SK-N-SH (cell line): ENCODE measurements around the gene MCAM. TPM values are rescaled to one million over a fixed set of nuclear protein-coding genes. Genes with fewer than 3 reads are reported as not detected.

Experiments
- CTCF ChIA-PET: fragments of 300-600, 350-600 bp; formaldehyde crosslinking; extraction: SDS; loops from one replicate; lab custom pipeline; 2021; lab: Yijun Ruan, JAX
- POLR2A ChIA-PET: fragments of 350-600 bp; sonication (Branson Sonifier 250); formaldehyde crosslinking; extraction: SDS; loops from one replicate; lab custom pipeline; 2020; ENCODE audit warnings: antibody characterized with exemption, inconsistent platforms; lab: Yijun Ruan, JAX
- DNase-seq: peaks from one replicate; pipeline ENCODE4 v3.0.0; 2012
- H2AFZ ChIP-seq: fragments of 200-600 bp; sonication (generic); 2 replicates; pipeline ENCODE4 v1.8.1; 2016; ENCODE audit warnings: antibody characterized with exemption, mild to moderate bottlenecking, low read depth
- H3F3A ChIP-seq: fragments of 200-600 bp; sonication (generic); replicated peaks from 2 replicates; pipeline ENCODE3; 2016; ENCODE audit warnings: antibody characterized with exemption, mild to moderate bottlenecking; ENCODE audit not compliant: insufficient read depth
- H3K27ac ChIP-seq, 2 experiments: fragments of 200-500 bp in 1 of 2; fragments of 200-600 bp in 1 of 2; sonication (Bioruptor generic) in 1 of 2; sonication (generic), shearing (Covaris generic) in 1 of 2; 2 replicates each; pipeline versions ENCODE4 v1.5.1 to v1.6.1; 2014 to 2016; ENCODE audit warnings: low read depth in 2 of 2, inconsistent platforms in 1 of 2, low read length in 1 of 2, mild to moderate bottlenecking in 1 of 2, mixed read lengths in 1 of 2
- H3K27me3 ChIP-seq: fragments of 200-600 bp; sonication (generic), shearing (Covaris generic); 2 replicates; pipeline ENCODE4 v1.6.1; 2016; ENCODE audit warnings: mixed run types; ENCODE audit not compliant: insufficient read depth
- H3K36me3 ChIP-seq, 2 experiments: fragments of 200-500 bp in 1 of 2; fragments of 200-600 bp in 1 of 2; sonication (Bioruptor generic) in 1 of 2; sonication (generic) in 1 of 2; replicated peaks in 1 of 2; 2 replicates each; pipeline versions ENCODE3 to v1.5.1; 2014 to 2016; ENCODE audit warnings: low read length in 1 of 2, mild to moderate bottlenecking in 1 of 2; ENCODE audit not compliant: insufficient read depth in 2 of 2, control insufficient read depth in 1 of 2
- H3K4me1 ChIP-seq, 2 experiments: fragments of 200-500 bp in 1 of 2; fragments of 200-600 bp in 1 of 2; sonication (Bioruptor generic) in 1 of 2; sonication (generic), shearing (Covaris generic) in 1 of 2; 2 replicates each; pipeline versions ENCODE4 v1.5.1 to v1.6.1; 2014 to 2016; ENCODE audit warnings: low read depth in 1 of 2, low read length in 1 of 2, mixed run types in 1 of 2; ENCODE audit not compliant: insufficient read depth in 2 of 2, control insufficient read depth in 1 of 2
- H3K4me2 ChIP-seq: fragments of 200-600 bp; sonication (generic), shearing (Covaris generic); 2 replicates; pipeline ENCODE4 v1.6.1; 2017; ENCODE audit warnings: mixed run types
- H3K4me3 ChIP-seq, 2 experiments: fragments of 200-500 bp in 1 of 2; fragments of 200-600 bp in 1 of 2; sonication (Bioruptor generic) in 1 of 2; sonication (generic), shearing (Covaris generic) in 1 of 2; 2 replicates each; pipeline versions ENCODE4 v1.5.1 to v1.8.1; 2014 to 2016; ENCODE audit warnings: low read depth in 2 of 2, inconsistent platforms in 1 of 2, low read length in 1 of 2, mild to moderate bottlenecking in 1 of 2, mixed read lengths in 1 of 2, moderate library complexity in 1 of 2
- H3K79me2 ChIP-seq: fragments of 200-600 bp; sonication (generic); 2 replicates; pipeline ENCODE4 v1.8.1; 2017; ENCODE audit warnings: mild to moderate bottlenecking; ENCODE audit not compliant: insufficient read depth
- H3K9ac ChIP-seq: fragments of 200-600 bp; sonication (generic); 2 replicates; pipeline ENCODE4 v1.6.1; 2017; ENCODE audit warnings: mixed run types
- H3K9me2 ChIP-seq: fragments of 200-600 bp; sonication (generic); 2 replicates; pipeline ENCODE4 v1.6.1; 2017; ENCODE audit warnings: mixed run types
- H3K9me3 ChIP-seq: fragments of 200-600 bp; sonication (generic); 2 replicates; pipeline ENCODE4 v1.6.1; 2017; ENCODE audit warnings: mixed run types, mild to moderate bottlenecking, moderate library complexity
- H4K20me1 ChIP-seq: fragments of 200-600 bp; sonication (generic); 2 replicates; pipeline ENCODE4 v1.6.1; 2017; ENCODE audit warnings: mild to moderate bottlenecking, mixed run types; ENCODE audit not compliant: insufficient read depth
- CTCF ChIP-seq: fragments of 200-600 bp; sonication (generic); IDR thresholded peaks from 2 replicates; pipeline ENCODE4 v1.6.1; 2017; ENCODE audit warnings: antibody characterized with exemption, mild to moderate bottlenecking, moderate library complexity
- ELF1 ChIP-seq: IDR thresholded peaks from 2 replicates; pipeline ENCODE4 v1.4.0; 2012
- FOXM1 ChIP-seq: IDR thresholded peaks from 2 replicates; pipeline ENCODE4 v1.4.0; 2012; ENCODE audit warnings: low read depth, mild to moderate bottlenecking
- GABPA ChIP-seq: IDR thresholded peaks from 2 replicates; pipeline ENCODE4 v1.4.0; 2012; ENCODE audit warnings: low read depth, mild to moderate bottlenecking
- IRF3 ChIP-seq: fragments of 150-350 bp; IDR thresholded peaks from 2 replicates; pipeline ENCODE4 v1.6.1; 2016; ENCODE audit warnings: mild to moderate bottlenecking, low read depth, low read length
- MEF2A ChIP-seq: IDR thresholded peaks from 2 replicates; pipeline ENCODE4 v1.4.0; 2012; ENCODE audit warnings: low read depth, borderline replicate concordance
- MXI1 ChIP-seq: IDR thresholded peaks from 2 replicates; pipeline ENCODE4 v1.6.1; 2012; ENCODE audit warnings: mild to moderate bottlenecking, low read depth, low read length, improper control_type of control experiment
- POLR2AphosphoS5 ChIP-seq: IDR thresholded peaks from 2 replicates; pipeline ENCODE4 v1.6.1; 2012; ENCODE audit warnings: low read depth, low read length
- RAD21 ChIP-seq: IDR thresholded peaks from 2 replicates; pipeline ENCODE4 v1.6.1; 2012; ENCODE audit warnings: mild to moderate bottlenecking, low read length
- SMC3 ChIP-seq: IDR thresholded peaks from 2 replicates; pipeline ENCODE4 v1.6.1; 2012; ENCODE audit warnings: low read depth, low read length, improper control_type of control experiment
- TAF1 ChIP-seq: IDR thresholded peaks from 2 replicates; pipeline ENCODE4 v1.6.1; 2012; ENCODE audit warnings: low read depth, mild to moderate bottlenecking, low read length, moderate library complexity, borderline replicate concordance
- WGBS: methylation state at CpG from one replicate; pipeline ENCODE4 v1.1.6; 2017; ENCODE audit warnings: low lambda C conversion rate; 5-methylcytosine and 5-hydroxymethylcytosine counted together
- polyA plus RNA-seq, 3 experiments: library from polyadenylated mRNA; depleted of rRNA; stranded (reverse); fragments of >200 nt; gene quantifications; 2 replicates each; pipeline ENCODE4 v1.2.3, GENCODE V29; 2012
- TF ChIP-seq, protein P1 (sequence below): IDR thresholded peaks from 2 replicates; pipeline ENCODE4 v1.4.0; 2012; ENCODE audit warnings: low read depth, borderline replicate concordance
- TF ChIP-seq, protein P2 (sequence below): IDR thresholded peaks from 2 replicates; pipeline ENCODE4; 2012

MCAM gene
- polyA plus RNA-seq, 1 of the 3 experiments (the other 2 are of a cell fraction), result 22.8 TPM

DNA sequence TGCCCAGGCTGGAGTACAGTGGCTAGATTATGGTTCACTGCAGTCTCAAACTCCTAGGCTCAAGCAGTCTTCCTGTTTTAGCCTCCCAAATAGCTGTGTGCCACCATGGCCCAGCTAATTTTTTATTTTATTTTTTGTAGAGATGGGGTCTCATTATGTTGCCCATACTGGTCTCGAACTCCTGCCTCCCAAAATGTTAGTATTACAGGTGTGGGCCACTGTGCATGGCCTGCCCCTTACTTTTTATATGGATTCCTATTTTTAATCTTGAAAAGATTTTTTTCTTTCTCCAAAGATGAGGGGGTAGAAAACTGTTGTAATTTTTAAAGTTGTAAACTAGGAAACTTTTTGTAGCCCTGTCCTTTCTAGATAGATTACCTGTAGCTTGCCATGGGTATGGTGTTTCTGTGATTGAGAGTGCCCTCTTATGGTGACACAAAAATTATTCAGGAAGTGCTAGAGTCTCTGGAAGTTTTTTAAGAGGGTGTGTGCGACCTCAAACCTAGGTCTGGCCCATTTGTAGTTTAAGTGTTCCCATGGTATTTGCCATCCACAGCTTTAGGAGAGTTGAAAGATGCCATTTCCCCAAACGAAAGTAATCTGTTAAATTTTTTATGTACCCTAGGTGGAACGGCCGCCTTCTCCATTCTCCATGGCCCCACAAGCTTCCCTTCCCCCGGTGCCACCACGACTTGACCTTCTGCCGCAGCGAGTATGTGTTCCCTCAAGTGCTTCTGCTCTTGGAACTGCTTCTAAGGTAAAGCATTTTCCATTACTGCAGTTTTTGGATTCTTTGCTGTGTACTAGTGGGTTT, 32.4 kb downstream of the MCAM start:
- no peak overlapping the region for H3K27ac ChIP-seq
- CTCF ChIA-PET, result interaction anchor here (0.6 to 3.9 kb wide), 24 partner anchors 10 to 196 kb away, joined by 3 to 21 read pairs (median 4); partner anchors contain the start of genes CBL and DPAGT1
- no peaks in the 10 kb centered on the region for H4K20me1 ChIP-seq
- no peaks in the 10 kb centered on the region for H3K9me2 ChIP-seq
- no peak overlapping the region for H3K4me3 ChIP-seq
- H3K4me1 ChIP-seq, result no peaks in the 10 kb centered on the region
- no peaks in the 10 kb centered on the region for H3K27me3 ChIP-seq
- POLR2A ChIA-PET, result no interaction called here
- H3F3A ChIP-seq, result peaks cover 17% of the 10 kb centered on the region
- no peak overlapping the region for H3K4me2 ChIP-seq
- no peaks in the 10 kb centered on the region for H3K9me3 ChIP-seq
- no peak overlapping the region for H3K9ac ChIP-seq
- no peak overlapping the region for H2AFZ ChIP-seq
- TF ChIP-seq MXI1 (no peak), GABPA (no peak), ELF1 (peak; percentile 86; the same call in 1 of the 2 replicates), CTCF (peak; percentile 63), SMC3 (peak; percentile 35), POLR2AphosphoS5 (no peak), TAF1 (no peak), RAD21 (peak; percentile 71), FOXM1 (no peak), MEF2A (no peak), IRF3 (no peak)
- TF ChIP-seq, protein P1, sequence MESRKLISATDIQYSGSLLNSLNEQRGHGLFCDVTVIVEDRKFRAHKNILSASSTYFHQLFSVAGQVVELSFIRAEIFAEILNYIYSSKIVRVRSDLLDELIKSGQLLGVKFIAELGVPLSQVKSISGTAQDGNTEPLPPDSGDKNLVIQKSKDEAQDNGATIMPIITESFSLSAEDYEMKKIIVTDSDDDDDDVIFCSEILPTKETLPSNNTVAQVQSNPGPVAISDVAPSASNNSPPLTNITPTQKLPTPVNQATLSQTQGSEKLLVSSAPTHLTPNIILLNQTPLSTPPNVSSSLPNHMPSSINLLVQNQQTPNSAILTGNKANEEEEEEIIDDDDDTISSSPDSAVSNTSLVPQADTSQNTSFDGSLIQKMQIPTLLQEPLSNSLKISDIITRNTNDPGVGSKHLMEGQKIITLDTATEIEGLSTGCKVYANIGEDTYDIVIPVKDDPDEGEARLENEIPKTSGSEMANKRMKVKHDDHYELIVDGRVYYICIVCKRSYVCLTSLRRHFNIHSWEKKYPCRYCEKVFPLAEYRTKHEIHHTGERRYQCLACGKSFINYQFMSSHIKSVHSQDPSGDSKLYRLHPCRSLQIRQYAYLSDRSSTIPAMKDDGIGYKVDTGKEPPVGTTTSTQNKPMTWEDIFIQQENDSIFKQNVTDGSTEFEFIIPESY, result no peak
- TF ChIP-seq, protein P2, sequence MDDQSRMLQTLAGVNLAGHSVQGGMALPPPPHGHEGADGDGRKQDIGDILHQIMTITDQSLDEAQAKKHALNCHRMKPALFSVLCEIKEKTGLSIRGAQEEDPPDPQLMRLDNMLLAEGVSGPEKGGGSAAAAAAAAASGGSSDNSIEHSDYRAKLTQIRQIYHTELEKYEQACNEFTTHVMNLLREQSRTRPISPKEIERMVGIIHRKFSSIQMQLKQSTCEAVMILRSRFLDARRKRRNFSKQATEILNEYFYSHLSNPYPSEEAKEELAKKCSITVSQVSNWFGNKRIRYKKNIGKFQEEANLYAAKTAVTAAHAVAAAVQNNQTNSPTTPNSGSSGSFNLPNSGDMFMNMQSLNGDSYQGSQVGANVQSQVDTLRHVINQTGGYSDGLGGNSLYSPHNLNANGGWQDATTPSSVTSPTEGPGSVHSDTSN, result no peak
- 79% methylated on average over 9 of the region's 9 CpGs for WGBS
- DNase-seq, result peak; percentile 36
- peaks cover 44 to 49% of the 10 kb centered on the region in 2 experiments for H3K36me3 ChIP-seq
- no peaks in the 10 kb centered on the region for H3K79me2 ChIP-seq
